ENCODE data around the gene SPESP1. TPM values are rescaled to one million over a fixed set of nuclear protein-coding genes. Genes with fewer than 3 reads are reported as not detected.

Gene SPESP1
- total and polyA plus RNA-seq, 4 donors = 0.33 to 3.2 (median 1.4) TPM

- 95% methylated on average over 6 of the region's 6 CpGs for WGBS
Observed at GRCh38 chr15:68992696-68993095, 62.4 kb downstream of the SPESP1 start.

GRCh38 chr15:68993276-68993675, 63.0 kb downstream of the SPESP1 start:
- DNase-seq (ENCODE audit: low spot score) = no peak
- H3K27ac ChIP-seq (ENCODE audit: low read depth in 1 of 2, low read length in 2 of 2) = no peak overlapping the region
- H3K27me3 ChIP-seq (ENCODE audit: control insufficient read depth in 4 of 4, insufficient read depth in 4 of 4, low read length in 3 of 4) = no peaks in the 10 kb centered on the region
- no peaks in the 10 kb centered on the region for H3K36me3 ChIP-seq (ENCODE audit: control insufficient read depth in 4 of 4, insufficient read depth in 3 of 4, low read depth in 1 of 4, low read length in 3 of 4)
- no peak overlapping the region for H3K9ac ChIP-seq (ENCODE audit: low read depth in 1 of 2, low read length in 2 of 2)
- no peaks in the 10 kb centered on the region for H3K4me1 ChIP-seq (ENCODE audit: control insufficient read depth in 4 of 4, insufficient read depth in 4 of 4, low read length in 3 of 4)
- no peaks in the 10 kb centered on the region for H3K9me3 ChIP-seq (ENCODE audit: control insufficient read depth in 4 of 4, low read length in 3 of 4)
- no peak overlapping the region for H3K4me3 ChIP-seq (ENCODE audit: low read depth in 1 of 3, low read length in 3 of 3)
- WGBS = 94% methylated on average over 6 of the region's 6 CpGs
- TF ChIP-seq GABPA (IDR thresholded peaks at IDR 0.05 in 1 of 2, conservative IDR thresholded peaks at IDR 0.05 in 1 of 2) = no peak
- TF ChIP-seq, protein P1, sequence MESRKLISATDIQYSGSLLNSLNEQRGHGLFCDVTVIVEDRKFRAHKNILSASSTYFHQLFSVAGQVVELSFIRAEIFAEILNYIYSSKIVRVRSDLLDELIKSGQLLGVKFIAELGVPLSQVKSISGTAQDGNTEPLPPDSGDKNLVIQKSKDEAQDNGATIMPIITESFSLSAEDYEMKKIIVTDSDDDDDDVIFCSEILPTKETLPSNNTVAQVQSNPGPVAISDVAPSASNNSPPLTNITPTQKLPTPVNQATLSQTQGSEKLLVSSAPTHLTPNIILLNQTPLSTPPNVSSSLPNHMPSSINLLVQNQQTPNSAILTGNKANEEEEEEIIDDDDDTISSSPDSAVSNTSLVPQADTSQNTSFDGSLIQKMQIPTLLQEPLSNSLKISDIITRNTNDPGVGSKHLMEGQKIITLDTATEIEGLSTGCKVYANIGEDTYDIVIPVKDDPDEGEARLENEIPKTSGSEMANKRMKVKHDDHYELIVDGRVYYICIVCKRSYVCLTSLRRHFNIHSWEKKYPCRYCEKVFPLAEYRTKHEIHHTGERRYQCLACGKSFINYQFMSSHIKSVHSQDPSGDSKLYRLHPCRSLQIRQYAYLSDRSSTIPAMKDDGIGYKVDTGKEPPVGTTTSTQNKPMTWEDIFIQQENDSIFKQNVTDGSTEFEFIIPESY (IDR thresholded peaks at IDR 0.05) = no peak
- TF ChIP-seq, protein P2, sequence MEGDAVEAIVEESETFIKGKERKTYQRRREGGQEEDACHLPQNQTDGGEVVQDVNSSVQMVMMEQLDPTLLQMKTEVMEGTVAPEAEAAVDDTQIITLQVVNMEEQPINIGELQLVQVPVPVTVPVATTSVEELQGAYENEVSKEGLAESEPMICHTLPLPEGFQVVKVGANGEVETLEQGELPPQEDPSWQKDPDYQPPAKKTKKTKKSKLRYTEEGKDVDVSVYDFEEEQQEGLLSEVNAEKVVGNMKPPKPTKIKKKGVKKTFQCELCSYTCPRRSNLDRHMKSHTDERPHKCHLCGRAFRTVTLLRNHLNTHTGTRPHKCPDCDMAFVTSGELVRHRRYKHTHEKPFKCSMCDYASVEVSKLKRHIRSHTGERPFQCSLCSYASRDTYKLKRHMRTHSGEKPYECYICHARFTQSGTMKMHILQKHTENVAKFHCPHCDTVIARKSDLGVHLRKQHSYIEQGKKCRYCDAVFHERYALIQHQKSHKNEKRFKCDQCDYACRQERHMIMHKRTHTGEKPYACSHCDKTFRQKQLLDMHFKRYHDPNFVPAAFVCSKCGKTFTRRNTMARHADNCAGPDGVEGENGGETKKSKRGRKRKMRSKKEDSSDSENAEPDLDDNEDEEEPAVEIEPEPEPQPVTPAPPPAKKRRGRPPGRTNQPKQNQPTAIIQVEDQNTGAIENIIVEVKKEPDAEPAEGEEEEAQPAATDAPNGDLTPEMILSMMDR (IDR thresholded peaks at IDR 0.05; ENCODE audit: low read depth, low read length, missing input control) = no peak
- TF ChIP-seq, protein P3, sequence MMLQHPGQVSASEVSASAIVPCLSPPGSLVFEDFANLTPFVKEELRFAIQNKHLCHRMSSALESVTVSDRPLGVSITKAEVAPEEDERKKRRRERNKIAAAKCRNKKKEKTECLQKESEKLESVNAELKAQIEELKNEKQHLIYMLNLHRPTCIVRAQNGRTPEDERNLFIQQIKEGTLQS (IDR thresholded peaks at IDR 0.05) = no peak
- TF ChIP-seq SP1 (IDR thresholded peaks at IDR 0.05) = no peak
- TF ChIP-seq JUND (IDR thresholded peaks at IDR 0.05) = no peak

More at GRCh38 chr15:68992696-68993095, 62.4 kb downstream of the SPESP1 start:
- DNase-seq (ENCODE audit: low spot score) = no peak
- TF ChIP-seq, protein P3 (IDR thresholded peaks at IDR 0.05) = no peak
- TF ChIP-seq HNF4G (IDR thresholded peaks at IDR 0.05) = no peak
- no peak for TF ChIP-seq RXRA (IDR thresholded peaks at IDR 0.05)
- TF ChIP-seq RAD21 (IDR thresholded peaks at IDR 0.05) = no peak
- no peak for TF ChIP-seq FOXA1 (IDR thresholded peaks at IDR 0.05)
- no peak for TF ChIP-seq EGR1 (IDR thresholded peaks at IDR 0.05; ENCODE audit: low read depth in 2 of 2)
- no peak for TF ChIP-seq FOXA2 (IDR thresholded peaks at IDR 0.05)
- no peak for TF ChIP-seq YY1 (IDR thresholded peaks at IDR 0.05)
- TF ChIP-seq, protein P1 (IDR thresholded peaks at IDR 0.05) = no peak
- TF ChIP-seq GABPA (IDR thresholded peaks at IDR 0.05 in 1 of 2, conservative IDR thresholded peaks at IDR 0.05 in 1 of 2) = no peak
- TF ChIP-seq SP1 (IDR thresholded peaks at IDR 0.05) = no peak
- TF ChIP-seq HNF4A (conservative IDR thresholded peaks at IDR 0.05) = no peak
- TF ChIP-seq, protein P2 (IDR thresholded peaks at IDR 0.05; ENCODE audit: low read depth, low read length, missing input control) = no peak
- TF ChIP-seq, protein P4, sequence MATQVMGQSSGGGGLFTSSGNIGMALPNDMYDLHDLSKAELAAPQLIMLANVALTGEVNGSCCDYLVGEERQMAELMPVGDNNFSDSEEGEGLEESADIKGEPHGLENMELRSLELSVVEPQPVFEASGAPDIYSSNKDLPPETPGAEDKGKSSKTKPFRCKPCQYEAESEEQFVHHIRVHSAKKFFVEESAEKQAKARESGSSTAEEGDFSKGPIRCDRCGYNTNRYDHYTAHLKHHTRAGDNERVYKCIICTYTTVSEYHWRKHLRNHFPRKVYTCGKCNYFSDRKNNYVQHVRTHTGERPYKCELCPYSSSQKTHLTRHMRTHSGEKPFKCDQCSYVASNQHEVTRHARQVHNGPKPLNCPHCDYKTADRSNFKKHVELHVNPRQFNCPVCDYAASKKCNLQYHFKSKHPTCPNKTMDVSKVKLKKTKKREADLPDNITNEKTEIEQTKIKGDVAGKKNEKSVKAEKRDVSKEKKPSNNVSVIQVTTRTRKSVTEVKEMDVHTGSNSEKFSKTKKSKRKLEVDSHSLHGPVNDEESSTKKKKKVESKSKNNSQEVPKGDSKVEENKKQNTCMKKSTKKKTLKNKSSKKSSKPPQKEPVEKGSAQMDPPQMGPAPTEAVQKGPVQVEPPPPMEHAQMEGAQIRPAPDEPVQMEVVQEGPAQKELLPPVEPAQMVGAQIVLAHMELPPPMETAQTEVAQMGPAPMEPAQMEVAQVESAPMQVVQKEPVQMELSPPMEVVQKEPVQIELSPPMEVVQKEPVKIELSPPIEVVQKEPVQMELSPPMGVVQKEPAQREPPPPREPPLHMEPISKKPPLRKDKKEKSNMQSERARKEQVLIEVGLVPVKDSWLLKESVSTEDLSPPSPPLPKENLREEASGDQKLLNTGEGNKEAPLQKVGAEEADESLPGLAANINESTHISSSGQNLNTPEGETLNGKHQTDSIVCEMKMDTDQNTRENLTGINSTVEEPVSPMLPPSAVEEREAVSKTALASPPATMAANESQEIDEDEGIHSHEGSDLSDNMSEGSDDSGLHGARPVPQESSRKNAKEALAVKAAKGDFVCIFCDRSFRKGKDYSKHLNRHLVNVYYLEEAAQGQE (IDR thresholded peaks at IDR 0.05) = no peak
- TF ChIP-seq TAF1 (conservative IDR thresholded peaks at IDR 0.05) = no peak
- no peaks in the 10 kb centered on the region for H3K36me3 ChIP-seq (ENCODE audit: control insufficient read depth in 4 of 4, insufficient read depth in 3 of 4, low read depth in 1 of 4, low read length in 3 of 4)
- no peak overlapping the region for H3K4me3 ChIP-seq (ENCODE audit: low read depth in 1 of 3, low read length in 3 of 3)
- no peaks in the 10 kb centered on the region for H3K9me3 ChIP-seq (ENCODE audit: control insufficient read depth in 4 of 4, low read length in 3 of 4)
- peaks cover 0 to 1% (median 0%) of the 10 kb centered on the region in 4 donors for H3K27me3 ChIP-seq (ENCODE audit: control insufficient read depth in 4 of 4, insufficient read depth in 4 of 4, low read length in 3 of 4)
- H3K4me1 ChIP-seq (ENCODE audit: control insufficient read depth in 4 of 4, insufficient read depth in 4 of 4, low read length in 3 of 4) = no peaks in the 10 kb centered on the region
- H3K9ac ChIP-seq (ENCODE audit: low read depth in 1 of 2, low read length in 2 of 2) = no peak overlapping the region
- H3K27ac ChIP-seq (ENCODE audit: low read depth in 1 of 2, low read length in 2 of 2) = no peak overlapping the region

Data from liver (tissue), 9 donors.